IMR-90 (cell line): Measurements from ENCODE around the gene ZDHHC16. TPM values are rescaled to one million over a fixed set of nuclear protein-coding genes. Genes with fewer than 3 reads are reported as not detected.

ENCODE experiments used
- ATAC-seq: fragments of 200-7000 bp; cut with Tn5 transposase; 2 replicates; pipeline ENCODE4 v1.9.1; 2020; ENCODE audit warnings: low read depth, mild to moderate bottlenecking, moderate library complexity
- BruUV-seq: library from RNA; stranded (reverse); fragments of 400-500 nt; replicated peaks from 2 replicates; lab custom pipeline; 2021; lab: Mats Ljungman, UMichigan
- CTCF ChIA-PET: fragments of 300-600 bp; formaldehyde crosslinking; extraction: SDS; loops from one replicate; lab custom pipeline; 2021; ENCODE audit warnings: antibody characterized with exemption; lab: Yijun Ruan, JAX
- POLR2A ChIA-PET: fragments of 300-600 bp; sonication (Branson Sonifier 250); formaldehyde crosslinking; loops from one replicate; lab custom pipeline; 2022; ENCODE audit warnings: antibody characterized with exemption; ENCODE audit not compliant: unreplicated experiment; lab: Charles Lee
- DNase-seq: peaks from one replicate; pipeline ENCODE4 v3.0.0; 2013
- H2AFZ ChIP-seq: replicated peaks from 2 replicates; pipeline ENCODE3; 2013; ENCODE audit warnings: low read length, mild to moderate bottlenecking; ENCODE audit not compliant: poor library complexity
- H2AK5ac ChIP-seq: 2 replicates; pipeline ENCODE4 v1.6.1; 2013; ENCODE audit warnings: low read depth, low read length, inconsistent platforms
- H2AK9ac ChIP-seq: replicated peaks from 2 replicates; pipeline ENCODE3; 2013; ENCODE audit warnings: mild to moderate bottlenecking, low read depth, low read length, moderate library complexity; ENCODE audit not compliant: poor library complexity
- H2BK120ac ChIP-seq: 2 replicates; pipeline ENCODE4 v1.6.1; 2013; ENCODE audit warnings: low read depth, low read length, inconsistent platforms
- H2BK15ac ChIP-seq: 3 replicates; pipeline ENCODE4 v1.6.1; 2013; ENCODE audit warnings: low read depth, low read length, inconsistent platforms
- H2BK20ac ChIP-seq: 2 replicates; pipeline ENCODE4 v1.6.1; 2013; ENCODE audit warnings: low read depth, mild to moderate bottlenecking, inconsistent platforms, low read length, moderate library complexity
- H2BK5ac ChIP-seq: 2 replicates; pipeline ENCODE4 v1.6.1; 2013; ENCODE audit warnings: mild to moderate bottlenecking, low read depth, low read length, inconsistent platforms; ENCODE audit not compliant: poor library complexity, severe bottlenecking
- H3K14ac ChIP-seq: replicated peaks from 2 replicates; pipeline ENCODE4 v1.6.1; 2013; ENCODE audit warnings: low read depth, low read length, inconsistent platforms
- H3K18ac ChIP-seq: 2 replicates; pipeline ENCODE4 v1.6.1; 2013; ENCODE audit warnings: low read depth, low read length, control low read depth
- H3K23ac ChIP-seq: 2 replicates; pipeline ENCODE4 v1.6.1; 2013; ENCODE audit warnings: low read depth, low read length, inconsistent platforms
- H3K27ac ChIP-seq: 2 replicates; pipeline ENCODE4 v1.5.1; 2013; ENCODE audit warnings: mild to moderate bottlenecking, control low read depth, low read length; ENCODE audit not compliant: insufficient read depth
- H3K27me3 ChIP-seq: 2 replicates; pipeline ENCODE4 v1.6.1; 2013; ENCODE audit warnings: low read length; ENCODE audit not compliant: control insufficient read depth, insufficient read depth
- H3K36me3 ChIP-seq: 2 replicates; pipeline ENCODE4 v1.6.1; 2013; ENCODE audit warnings: low read length, mixed read lengths; ENCODE audit not compliant: control insufficient read depth, insufficient read depth
- H3K4ac ChIP-seq: 2 replicates; pipeline ENCODE4 v1.6.1; 2013; ENCODE audit warnings: low read depth, low read length, inconsistent platforms
- H3K4me1 ChIP-seq: 2 replicates; pipeline ENCODE4 v1.6.1; 2013; ENCODE audit warnings: low read length, mixed read lengths; ENCODE audit not compliant: control insufficient read depth, insufficient read depth
- H3K4me2 ChIP-seq: 2 replicates; pipeline ENCODE4 v1.6.1; 2013; ENCODE audit warnings: low read depth, mild to moderate bottlenecking, control low read depth, low read length, moderate library complexity
- H3K4me3 ChIP-seq: 2 replicates; pipeline ENCODE4 v1.5.1; 2013; ENCODE audit warnings: low read depth, mild to moderate bottlenecking, control low read depth, low read length, moderate library complexity; ENCODE audit not compliant: insufficient read depth
- H3K56ac ChIP-seq: 2 replicates; pipeline ENCODE4 v1.6.1; 2013; ENCODE audit warnings: low read length, inconsistent platforms; ENCODE audit not compliant: insufficient read depth; ENCODE audit errors: extremely low read depth
- H3K79me1 ChIP-seq, 2 experiments: 2 replicates each; pipeline ENCODE4 v1.6.1; 2013; ENCODE audit warnings: low read length in 2 of 2, inconsistent platforms in 1 of 2, low read depth in 1 of 2
- H3K9ac ChIP-seq: 2 replicates; pipeline ENCODE4 v1.6.1; 2013; ENCODE audit warnings: low read depth, low read length, control low read depth
- H3K9me1 ChIP-seq: 2 replicates; pipeline ENCODE4 v1.6.1; 2013; ENCODE audit warnings: low read length, inconsistent platforms; ENCODE audit not compliant: insufficient read depth
- H3K9me3 ChIP-seq: 2 replicates; pipeline ENCODE4 v1.6.1; 2013; ENCODE audit warnings: low read length; ENCODE audit not compliant: control insufficient read depth, insufficient read depth
- H4K20me1 ChIP-seq: 2 replicates; pipeline ENCODE4 v1.6.1; 2013; ENCODE audit warnings: low read length, inconsistent platforms; ENCODE audit not compliant: insufficient read depth
- H4K5ac ChIP-seq: 2 replicates; pipeline ENCODE4 v1.6.1; 2013; ENCODE audit warnings: mild to moderate bottlenecking, low read depth, low read length, control low read depth
- H4K8ac ChIP-seq, 2 experiments: 2 replicates each; pipeline ENCODE4 v1.6.1; 2013; ENCODE audit warnings: low read depth in 2 of 2, low read length in 2 of 2, control low read depth in 1 of 2, inconsistent platforms in 1 of 2
- H4K91ac ChIP-seq: 2 replicates; pipeline ENCODE4 v1.6.1; 2013; ENCODE audit warnings: low read depth, low read length, inconsistent platforms; ENCODE audit not compliant: insufficient read depth
- BHLHE40 ChIP-seq: fragments of 150-350 bp; IDR thresholded peaks from 2 replicates; pipeline ENCODE4 v1.6.1; 2016; ENCODE audit warnings: mild to moderate bottlenecking, low read depth, low read length
- CEBPB ChIP-seq: IDR thresholded peaks from 2 replicates; pipeline ENCODE4 v1.6.1; 2012; ENCODE audit warnings: low read depth, low read length, improper control_type of control experiment
- CHD1 ChIP-seq: IDR thresholded peaks from 2 replicates; pipeline ENCODE4 v1.6.1; 2012; ENCODE audit warnings: low read depth, low read length, improper control_type of control experiment
- FOS ChIP-seq: fragments of 150-350 bp; IDR thresholded peaks from 2 replicates; pipeline ENCODE4 v1.6.1; 2016; ENCODE audit warnings: low read depth, low read length
- MAFK ChIP-seq: IDR thresholded peaks from 2 replicates; pipeline ENCODE4 v1.6.1; 2012; ENCODE audit warnings: low read depth, low read length, improper control_type of control experiment
- MAZ ChIP-seq: IDR thresholded peaks from 2 replicates; pipeline ENCODE4 v1.6.1; 2012; ENCODE audit warnings: low read depth, mild to moderate bottlenecking, low read length, improper control_type of control experiment, moderate library complexity, borderline replicate concordance
- MXI1 ChIP-seq: IDR thresholded peaks from 2 replicates; pipeline ENCODE4 v1.6.1; 2012; ENCODE audit warnings: low read depth, mild to moderate bottlenecking, low read length, moderate library complexity, borderline replicate concordance
- NFE2L2 ChIP-seq: fragments of 150-350 bp; IDR thresholded peaks from 2 replicates; pipeline ENCODE4 v1.6.1; 2016; ENCODE audit warnings: low read depth, mild to moderate bottlenecking, low read length
- POLR2A ChIP-seq: IDR thresholded peaks from 2 replicates; pipeline ENCODE4 v1.6.1; 2012; ENCODE audit warnings: mild to moderate bottlenecking, low read depth, low read length
- RCOR1 ChIP-seq: IDR thresholded peaks from 2 replicates; pipeline ENCODE4 v1.6.1; 2012; ENCODE audit warnings: mild to moderate bottlenecking, low read length, improper control_type of control experiment; ENCODE audit not compliant: insufficient replicate concordance
- RFX5 ChIP-seq: IDR thresholded peaks from 2 replicates; pipeline ENCODE4 v1.8.0; 2012; ENCODE audit warnings: low read depth, mild to moderate bottlenecking, low read length, moderate library complexity
- SMC3 ChIP-seq: fragments of 150-350 bp; IDR thresholded peaks from 2 replicates; pipeline ENCODE4 v1.6.1; 2016; ENCODE audit warnings: low read depth, mild to moderate bottlenecking, antibody characterized with exemption, low read length, moderate library complexity
- WGBS, 2 experiments: methylation state at CpG; one replicate each; pipeline versions ENCODE4 v1.1.5 to v1.1.7; 2013; ENCODE audit warnings: missing lambda C conversion rate in 2 of 2; ENCODE audit not compliant: insufficient read length in 1 of 2; ENCODE audit errors: extremely low coverage in 2 of 2; 5-methylcytosine and 5-hydroxymethylcytosine counted together
- dilution Hi-C: fragments of 300-500 bp; cut with HindIII; formaldehyde crosslinking; loops from one replicate; pipeline ENCODE4 v1.14.3; 2018; ENCODE audit warnings: low sequenced_read_pairs; ENCODE audit not compliant: unreplicated experiment
- in situ Hi-C: fragments of 300-500 bp; cut with MboI; formaldehyde crosslinking; loops from 3 replicates; pipeline ENCODE4 v1.14.3; 2019; ENCODE audit warnings: low sequenced_read_pairs, inconsistent platforms, mixed read lengths
- intact Hi-C: fragments of 100-400 bp; cut with micrococcal nuclease; formaldehyde crosslinking; loops from 2 replicates; pipeline ENCODE4 v1.10.0; 2022
- polyA plus RNA-seq, 3 experiments: library from polyadenylated mRNA; depleted of rRNA; stranded (reverse); fragments of >200 nt; gene quantifications; 2 replicates each; pipeline ENCODE4 v1.2.3, GENCODE V29; 2012; ENCODE audit warnings: low replicate concordance in 1 of 3
- total RNA-seq: library from RNA; depleted of rRNA; stranded (reverse); fragments of >200 nt; gene quantifications from 2 replicates; pipeline ENCODE4 v1.2.3, GENCODE V29; 2012
- TF ChIP-seq, protein P1 (sequence below): conservative IDR thresholded peaks from 2 replicates; pipeline ENCODE4 v1.5.1; 2012; ENCODE audit warnings: mild to moderate bottlenecking, low read depth, low read length, improper control_type of control experiment
- TF ChIP-seq, protein P2 (sequence below): fragments of 150-350 bp; IDR thresholded peaks from 2 replicates; pipeline ENCODE4 v1.6.1; 2017; ENCODE audit warnings: mild to moderate bottlenecking, antibody characterized with exemption, low read length, low read depth
- TF ChIP-seq, protein P3 (sequence below): fragments of 150-350 bp; IDR thresholded peaks from 2 replicates; pipeline ENCODE4 v1.6.1; 2016; ENCODE audit warnings: low read depth, mild to moderate bottlenecking, low read length, moderate library complexity, borderline replicate concordance

ZDHHC16 gene
- total and polyA plus RNA-seq, 2 of the 4 experiments (the other 2 are of a cell fraction), result 54.7 to 64.0 TPM

DNA sequence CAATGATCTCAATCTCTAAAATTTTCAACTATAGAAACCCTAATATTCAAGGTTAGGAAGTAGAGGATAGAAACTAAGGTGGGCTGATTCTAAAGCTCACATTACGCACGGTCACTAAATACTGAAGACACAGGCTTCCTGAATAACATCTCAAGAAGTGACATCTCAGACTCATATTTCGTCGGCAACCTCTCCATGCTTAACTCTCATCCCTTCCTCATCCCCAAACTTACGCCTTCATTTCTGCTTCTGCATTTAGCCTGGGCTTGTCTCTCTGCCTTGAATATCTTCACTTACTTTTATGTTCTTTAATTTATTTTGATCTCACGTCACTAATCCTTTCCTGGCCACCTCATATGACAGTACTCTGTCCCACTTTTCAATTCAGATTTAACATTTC lies 10.8 kb upstream of the ZDHHC16 start:
- H4K8ac ChIP-seq, result no peak overlapping the region
- peaks cover 11% of the 10 kb centered on the region; the same call in 1 of the 2 replicates for H4K20me1 ChIP-seq
- no peak overlapping the region for H3K18ac ChIP-seq
- H3K4me1 ChIP-seq, result no peaks in the 10 kb centered on the region
- in situ Hi-C loops (no loop called here), dilution Hi-C loops (no loop called here), intact Hi-C loops (no loop called here)
- no peak overlapping the region for H2BK20ac ChIP-seq
- ChIA-PET CTCF (no interaction called here), POLR2A (no interaction called here)
- BruUV-seq, result no TSS peak
- H3K4me2 ChIP-seq, result no peak overlapping the region
- no peak overlapping the region for H2AK5ac ChIP-seq
- H4K5ac ChIP-seq, result no peak overlapping the region
- no peak overlapping the region for H3K4ac ChIP-seq
- no peak overlapping the region for H2AK9ac ChIP-seq
- H3K27ac ChIP-seq, result no peak overlapping the region
- no peak overlapping the region for H3K56ac ChIP-seq
- no peak overlapping the region for H3K9ac ChIP-seq
- WGBS, 2 experiments, result 93% methylated on average over 3 of the region's 6 CpGs; no CpG with 5 or more reads in 1 of the 2 experiments
- no peak overlapping the region for H3K23ac ChIP-seq
- no peak overlapping the region for H2BK15ac ChIP-seq
- H2BK120ac ChIP-seq, result no peak overlapping the region
- H3K14ac ChIP-seq, result no peak overlapping the region
- H3K9me1 ChIP-seq, result no peaks in the 10 kb centered on the region
- no peaks in the 10 kb centered on the region for H3K9me3 ChIP-seq
- no peak overlapping the region for H3K4me3 ChIP-seq
- DNase-seq, result no peak
- TF ChIP-seq MAZ (no peak), POLR2A (no peak), MAFK (no peak), NFE2L2 (no peak), MXI1 (no peak), CHD1 (no peak), SMC3 (no peak), BHLHE40 (no peak), RFX5 (no peak), RCOR1 (no peak), CEBPB (no peak), FOS (no peak)
- TF ChIP-seq, protein P1, sequence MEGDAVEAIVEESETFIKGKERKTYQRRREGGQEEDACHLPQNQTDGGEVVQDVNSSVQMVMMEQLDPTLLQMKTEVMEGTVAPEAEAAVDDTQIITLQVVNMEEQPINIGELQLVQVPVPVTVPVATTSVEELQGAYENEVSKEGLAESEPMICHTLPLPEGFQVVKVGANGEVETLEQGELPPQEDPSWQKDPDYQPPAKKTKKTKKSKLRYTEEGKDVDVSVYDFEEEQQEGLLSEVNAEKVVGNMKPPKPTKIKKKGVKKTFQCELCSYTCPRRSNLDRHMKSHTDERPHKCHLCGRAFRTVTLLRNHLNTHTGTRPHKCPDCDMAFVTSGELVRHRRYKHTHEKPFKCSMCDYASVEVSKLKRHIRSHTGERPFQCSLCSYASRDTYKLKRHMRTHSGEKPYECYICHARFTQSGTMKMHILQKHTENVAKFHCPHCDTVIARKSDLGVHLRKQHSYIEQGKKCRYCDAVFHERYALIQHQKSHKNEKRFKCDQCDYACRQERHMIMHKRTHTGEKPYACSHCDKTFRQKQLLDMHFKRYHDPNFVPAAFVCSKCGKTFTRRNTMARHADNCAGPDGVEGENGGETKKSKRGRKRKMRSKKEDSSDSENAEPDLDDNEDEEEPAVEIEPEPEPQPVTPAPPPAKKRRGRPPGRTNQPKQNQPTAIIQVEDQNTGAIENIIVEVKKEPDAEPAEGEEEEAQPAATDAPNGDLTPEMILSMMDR, result no peak
- TF ChIP-seq, protein P2, sequence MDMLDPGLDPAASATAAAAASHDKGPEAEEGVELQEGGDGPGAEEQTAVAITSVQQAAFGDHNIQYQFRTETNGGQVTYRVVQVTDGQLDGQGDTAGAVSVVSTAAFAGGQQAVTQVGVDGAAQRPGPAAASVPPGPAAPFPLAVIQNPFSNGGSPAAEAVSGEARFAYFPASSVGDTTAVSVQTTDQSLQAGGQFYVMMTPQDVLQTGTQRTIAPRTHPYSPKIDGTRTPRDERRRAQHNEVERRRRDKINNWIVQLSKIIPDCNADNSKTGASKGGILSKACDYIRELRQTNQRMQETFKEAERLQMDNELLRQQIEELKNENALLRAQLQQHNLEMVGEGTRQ, result no peak
- TF ChIP-seq, protein P3, sequence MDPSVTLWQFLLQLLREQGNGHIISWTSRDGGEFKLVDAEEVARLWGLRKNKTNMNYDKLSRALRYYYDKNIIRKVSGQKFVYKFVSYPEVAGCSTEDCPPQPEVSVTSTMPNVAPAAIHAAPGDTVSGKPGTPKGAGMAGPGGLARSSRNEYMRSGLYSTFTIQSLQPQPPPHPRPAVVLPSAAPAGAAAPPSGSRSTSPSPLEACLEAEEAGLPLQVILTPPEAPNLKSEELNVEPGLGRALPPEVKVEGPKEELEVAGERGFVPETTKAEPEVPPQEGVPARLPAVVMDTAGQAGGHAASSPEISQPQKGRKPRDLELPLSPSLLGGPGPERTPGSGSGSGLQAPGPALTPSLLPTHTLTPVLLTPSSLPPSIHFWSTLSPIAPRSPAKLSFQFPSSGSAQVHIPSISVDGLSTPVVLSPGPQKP, result no peak
- H4K91ac ChIP-seq, result no peak overlapping the region
- no peak overlapping the region for H2BK5ac ChIP-seq
- H2AFZ ChIP-seq, result no peak overlapping the region
- peaks cover 3 to 14% of the 10 kb centered on the region in 2 experiments; a peak in 2 of 4 replicates for H3K79me1 ChIP-seq
- ATAC-seq, result no peak
- no peaks in the 10 kb centered on the region for H3K27me3 ChIP-seq
- peaks cover 50% of the 10 kb centered on the region for H3K36me3 ChIP-seq
